Vagina (tissue), 2 donors: Measurements from ENCODE around the gene SNRNP200. TPM values are rescaled to one million over a fixed set of nuclear protein-coding genes. Genes with fewer than 3 reads are reported as not detected.

Source experiments
- DNase-seq, 2 donors: peaks; one replicate each; pipeline ENCODE4 v3.0.0-alpha.2; 2017; ENCODE audit errors: extremely low spot score in 2 of 2
- H3K27ac ChIP-seq: fragments of 200-600 bp; sonication (generic); one replicate; pipeline ENCODE4 v1.5.1; 2019
- H3K27me3 ChIP-seq: fragments of 200-600 bp; sonication (generic); one replicate; pipeline ENCODE4 v1.5.1; 2019
- H3K36me3 ChIP-seq, 2 donors: fragments of 200-600 bp; sonication (generic); one replicate each; pipeline ENCODE4 v1.5.1; 2017 to 2019
- H3K4me1 ChIP-seq: fragments of 200-600 bp; sonication (generic); one replicate; pipeline ENCODE4 v1.5.1; 2019
- H3K4me3 ChIP-seq, 2 donors: fragments of 200-600 bp; sonication (generic); 1 replicate in 1 of 2; 2 replicates in 1 of 2; pipeline ENCODE4 v1.5.1; 2016 to 2019
- H3K9me3 ChIP-seq: fragments of 200-600 bp; sonication (generic); one replicate; pipeline ENCODE4 v1.5.1; 2019
- CTCF ChIP-seq, 3 experiments: fragments of 450-650 bp in 2 of 3; fragments of 200-600 bp in 1 of 3; sonication (generic) in 1 of 3; IDR thresholded peaks; one replicate each; pipeline ENCODE4 v1.5.1; 2017 to 2019; ENCODE audit warnings: antibody characterized with exemption in 3 of 3, mild to moderate bottlenecking in 2 of 3, moderate library complexity in 2 of 3
- POLR2A ChIP-seq, 2 donors: fragments of 450-650 bp; IDR thresholded peaks; one replicate each; pipeline ENCODE4 v1.6.1; 2017; ENCODE audit warnings: antibody characterized with exemption in 2 of 2, mild to moderate bottlenecking in 2 of 2, moderate library complexity in 2 of 2
- POLR2AphosphoS5 ChIP-seq, 2 donors: sonication (generic); formaldehyde crosslinking; IDR thresholded peaks; one replicate each; pipeline ENCODE4 v1.9.0; 2017; ENCODE audit warnings: antibody characterized with exemption in 2 of 2, mild to moderate bottlenecking in 2 of 2, low read depth in 1 of 2; ENCODE audit not compliant: insufficient read depth in 1 of 2
- intact Hi-C: fragments of 100-400 bp; cut with DNase I; formaldehyde crosslinking; loops from one replicate; pipeline ENCODE4 v1.15.1; 2023
- total RNA-seq: library from RNA; depleted of rRNA; stranded (reverse); fragments of >200 nt; gene quantifications from one replicate; pipeline ENCODE4 v1.2.3, GENCODE V29; 2016

SNRNP200 gene
- total RNA-seq, 1 donor from 2014 or later, result 129 TPM

- intact Hi-C loops, result no loop called here
- peaks cover 4 to 85% of the 10 kb centered on the region in 2 donors for H3K36me3 ChIP-seq
- no peak overlapping the region for H3K4me3 ChIP-seq
- no peak for DNase-seq
- no peaks in the 10 kb centered on the region for H3K9me3 ChIP-seq
- TF ChIP-seq CTCF (IDR thresholded peaks at IDR 0.05) (no peak), POLR2A (IDR thresholded peaks at IDR 0.05) (no peak), POLR2AphosphoS5 (IDR thresholded peaks at IDR 0.05; ENCODE audit: insufficient read depth in 1 of 2, low read depth in 1 of 2) (no peak)
- no peaks in the 10 kb centered on the region for H3K27me3 ChIP-seq
- no peaks in the 10 kb centered on the region for H3K4me1 ChIP-seq
- no peak overlapping the region for H3K27ac ChIP-seq
Measured at GRCh38 chr2:96273763-96274162, 31.6 kb downstream of the SNRNP200 start.

DNA sequence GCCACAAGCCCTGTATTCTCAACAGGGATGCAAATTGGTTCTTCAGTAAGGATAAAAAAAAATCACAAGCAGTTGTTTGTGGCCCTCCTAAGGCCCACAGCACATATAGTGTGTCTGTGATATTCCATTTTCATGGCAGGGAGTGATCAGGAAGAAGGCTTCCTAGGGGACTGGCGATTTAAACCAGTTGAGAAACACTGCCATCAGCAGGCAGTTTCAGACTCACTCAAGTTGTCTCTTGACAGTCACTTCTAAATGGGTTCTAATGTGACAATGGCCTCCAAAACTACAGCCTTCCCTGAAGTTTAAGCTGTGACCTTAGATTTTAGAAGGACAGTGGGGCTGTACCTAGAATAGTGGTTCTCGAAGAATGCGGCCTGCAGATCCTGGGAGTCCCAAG, 33.4 kb downstream of the SNRNP200 start:
- H3K27me3 ChIP-seq, result no peaks in the 10 kb centered on the region
- H3K4me3 ChIP-seq, result no peak overlapping the region
- DNase-seq, result no peak
- TF ChIP-seq CTCF (IDR thresholded peaks at IDR 0.05), result no peak
- no peak for TF ChIP-seq POLR2AphosphoS5 (IDR thresholded peaks at IDR 0.05; ENCODE audit: insufficient read depth in 1 of 2, low read depth in 1 of 2)
- no peak for TF ChIP-seq POLR2A (IDR thresholded peaks at IDR 0.05)
- H3K36me3 ChIP-seq, result peaks cover 0 to 79% of the 10 kb centered on the region in 2 donors
- H3K4me1 ChIP-seq, result peaks cover 7% of the 10 kb centered on the region
- H3K27ac ChIP-seq, result no peak overlapping the region
- intact Hi-C loops, result no loop called here
- H3K9me3 ChIP-seq, result no peaks in the 10 kb centered on the region

GRCh38 chr2:96267159-96267971, 38.0 kb downstream of the SNRNP200 start:
- peaks cover 0 to 41% of the 10 kb centered on the region in 2 donors for H3K36me3 ChIP-seq
- H3K9me3 ChIP-seq, result no peaks in the 10 kb centered on the region
- no peak for DNase-seq
- H3K4me1 ChIP-seq, result peaks cover 40% of the 10 kb centered on the region
- H3K27ac ChIP-seq, result no peak overlapping the region
- TF ChIP-seq POLR2A (IDR thresholded peaks at IDR 0.05), result no peak
- no peak for TF ChIP-seq CTCF (IDR thresholded peaks at IDR 0.05)
- intact Hi-C loops, result no loop called here
- no peaks in the 10 kb centered on the region for H3K27me3 ChIP-seq
- peak overlapping the region; percentile 85 to 91 for H3K4me3 ChIP-seq

GRCh38 chr2:96265840-96266679, 39.3 kb downstream of the SNRNP200 start, which contains the start of the genes CIAO1 and TMEM127:
Gene CIAO1, plus strand, starts transcription at chr2:96266225. Its CDS starts 126 bp downstream, at chr2:96266351.
Gene TMEM127, minus strand, starts transcription at chr2:96265997. Its CDS starts 616 bp downstream, at chr2:96265381.
- intact Hi-C loops, result no loop called here
- Histone ChIP-seq H3K27me3 (no peaks in the 10 kb centered on the region), H3K4me1 (peaks cover 50% of the 10 kb centered on the region), H3K27ac (peak within 1 kb of the TSS; percentile 77), H3K36me3 (peaks cover 0 to 28% of the 10 kb centered on the region in 2 donors), H3K4me3 (peak within 1 kb of the TSS; percentile 85 to 91), H3K9me3 (no peaks in the 10 kb centered on the region)
- DNase-seq, result peak in 1 of 2 donors; percentile 98
- TF ChIP-seq CTCF (IDR thresholded peaks at IDR 0.05), result peak in 2 of 3 experiments; percentile 17 to 28
- peak; percentile 94 to 95 for TF ChIP-seq POLR2AphosphoS5 (IDR thresholded peaks at IDR 0.05; ENCODE audit: insufficient read depth in 1 of 2, low read depth in 1 of 2)
- TF ChIP-seq POLR2A (IDR thresholded peaks at IDR 0.05), result peak in 1 of 2 donors; percentile 76
